Glutamatergic neuron (in vitro differentiated cells): Measurements from ENCODE around the gene GRIP2. TPM values are rescaled to one million over a fixed set of nuclear protein-coding genes. Genes with fewer than 3 reads are reported as not detected.
A peak's percentile ranks its signal among the peaks of the same experiment; 100 is the strongest.

ENCODE experiments used
- DNase-seq: peaks from one replicate; pipeline ENCODE4 v3.0.0; 2022
- H3K27ac Mint-ChIP-seq: one replicate; pipeline ENCODE4 v1.8.0; 2020; ENCODE audit warnings: mild to moderate bottlenecking, mixed read lengths, inconsistent platforms; ENCODE audit not compliant: unreplicated experiment
- H3K27me3 Mint-ChIP-seq: one replicate; pipeline ENCODE4 v1.8.0; 2020; ENCODE audit warnings: mild to moderate bottlenecking, moderate library complexity, mixed read lengths, inconsistent platforms; ENCODE audit not compliant: unreplicated experiment
- H3K36me3 Mint-ChIP-seq: one replicate; pipeline ENCODE4 v1.8.0; 2020; ENCODE audit warnings: mild to moderate bottlenecking, mixed read lengths, inconsistent platforms; ENCODE audit not compliant: unreplicated experiment
- H3K4me1 Mint-ChIP-seq: one replicate; pipeline ENCODE4 v1.8.0; 2020; ENCODE audit warnings: mild to moderate bottlenecking, low read depth, mixed read lengths, inconsistent platforms; ENCODE audit not compliant: unreplicated experiment
- H3K4me3 Mint-ChIP-seq: one replicate; pipeline ENCODE4 v1.8.0; 2020; ENCODE audit warnings: mild to moderate bottlenecking, mixed read lengths, inconsistent platforms; ENCODE audit not compliant: unreplicated experiment
- H3K9me3 Mint-ChIP-seq: one replicate; pipeline ENCODE4 v1.8.0; 2020; ENCODE audit warnings: mild to moderate bottlenecking, moderate library complexity, mixed read lengths, inconsistent platforms; ENCODE audit not compliant: unreplicated experiment
- total RNA-seq: library from RNA; stranded (reverse); fragmentation: NEBNext Ultra II Directional; extraction: Animal tissue kit (Norgen Biotek cat#: 25700); gene quantifications from one replicate; pipeline ENCODE4 v1.2.1, GENCODE V29; 2021; ENCODE audit not compliant: unreplicated experiment
- TF ChIP-seq, protein P1 (sequence below): fragments of 200-600 bp; sonication (generic); IDR thresholded peaks from one replicate; pipeline ENCODE4 v1.5.0; 2021; ENCODE audit not compliant: partially characterized antibody, unreplicated experiment

Gene GRIP2
- total RNA-seq, 1 donor from 2014 or later, result 0.34 TPM

DNA sequence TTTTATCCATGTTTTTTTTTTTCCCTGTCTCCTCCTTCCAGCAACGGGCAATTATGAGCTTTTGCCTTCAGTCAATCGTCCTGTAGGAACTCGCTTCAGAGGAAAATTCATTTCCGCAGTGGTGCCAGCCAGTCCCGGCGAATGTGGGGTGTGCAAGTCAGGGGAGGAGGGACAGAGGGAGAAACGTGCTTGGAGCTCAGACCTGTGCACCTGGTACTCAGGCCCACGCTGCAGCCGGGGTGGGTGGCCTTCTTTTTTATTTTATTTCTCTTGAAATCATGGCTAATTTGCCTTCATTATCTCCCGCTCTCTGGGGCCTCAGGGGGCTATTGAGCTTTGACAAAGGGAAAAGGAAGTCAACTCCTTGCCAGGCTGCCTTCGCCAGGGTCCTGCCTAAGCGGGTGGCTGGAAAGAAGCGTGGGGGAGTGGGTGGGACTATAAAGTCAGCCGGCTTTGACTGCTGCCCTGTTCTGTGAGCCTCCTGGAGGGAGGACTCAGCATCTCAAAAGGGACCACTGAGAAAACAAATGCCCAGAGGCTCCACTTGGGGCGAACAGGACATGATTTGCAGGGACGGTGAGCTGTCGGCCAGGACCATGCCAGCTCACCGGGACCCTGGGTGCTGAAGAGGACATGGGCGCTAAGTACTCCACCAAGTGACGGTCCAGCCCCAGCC lies 5.5 kb downstream of the GRIP2 start:
- H3K4me1 Mint-ChIP-seq, result peaks cover 1% of the 10 kb centered on the region
- H3K27ac Mint-ChIP-seq, result no peak overlapping the region
- TF ChIP-seq, protein P1, sequence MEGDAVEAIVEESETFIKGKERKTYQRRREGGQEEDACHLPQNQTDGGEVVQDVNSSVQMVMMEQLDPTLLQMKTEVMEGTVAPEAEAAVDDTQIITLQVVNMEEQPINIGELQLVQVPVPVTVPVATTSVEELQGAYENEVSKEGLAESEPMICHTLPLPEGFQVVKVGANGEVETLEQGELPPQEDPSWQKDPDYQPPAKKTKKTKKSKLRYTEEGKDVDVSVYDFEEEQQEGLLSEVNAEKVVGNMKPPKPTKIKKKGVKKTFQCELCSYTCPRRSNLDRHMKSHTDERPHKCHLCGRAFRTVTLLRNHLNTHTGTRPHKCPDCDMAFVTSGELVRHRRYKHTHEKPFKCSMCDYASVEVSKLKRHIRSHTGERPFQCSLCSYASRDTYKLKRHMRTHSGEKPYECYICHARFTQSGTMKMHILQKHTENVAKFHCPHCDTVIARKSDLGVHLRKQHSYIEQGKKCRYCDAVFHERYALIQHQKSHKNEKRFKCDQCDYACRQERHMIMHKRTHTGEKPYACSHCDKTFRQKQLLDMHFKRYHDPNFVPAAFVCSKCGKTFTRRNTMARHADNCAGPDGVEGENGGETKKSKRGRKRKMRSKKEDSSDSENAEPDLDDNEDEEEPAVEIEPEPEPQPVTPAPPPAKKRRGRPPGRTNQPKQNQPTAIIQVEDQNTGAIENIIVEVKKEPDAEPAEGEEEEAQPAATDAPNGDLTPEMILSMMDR, result no peak
- no peak overlapping the region for H3K4me3 Mint-ChIP-seq
- peak; percentile 14 for DNase-seq
- peaks cover 5% of the 10 kb centered on the region for H3K27me3 Mint-ChIP-seq
- peaks cover under 1% of the 10 kb centered on the region for H3K9me3 Mint-ChIP-seq
- no peaks in the 10 kb centered on the region for H3K36me3 Mint-ChIP-seq

DNA sequence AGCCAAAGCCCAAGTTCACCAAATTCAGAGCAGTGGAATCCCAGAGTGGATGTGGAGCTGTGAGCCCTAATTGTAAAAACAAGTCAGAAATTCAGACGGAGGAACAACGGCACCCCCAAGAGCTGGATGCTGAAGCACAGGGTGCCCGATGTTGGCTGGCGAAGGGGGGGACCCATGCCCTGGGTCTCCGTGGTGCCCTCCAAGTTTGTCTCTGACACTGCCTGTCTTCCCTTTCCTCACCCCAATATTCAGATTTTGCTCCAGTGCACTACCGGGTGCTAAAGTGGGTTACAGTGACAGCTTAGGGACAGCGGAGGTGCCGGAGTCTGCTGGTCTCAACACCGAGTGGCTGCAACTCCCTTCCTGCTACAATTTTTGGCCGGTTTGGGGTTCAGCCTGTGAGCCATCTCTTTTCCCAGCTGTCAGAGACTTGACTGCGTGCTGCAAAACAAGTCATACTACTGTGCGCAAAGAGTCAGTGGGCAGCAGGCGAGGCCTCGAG lies 6.6 kb downstream of the GRIP2 start:
- no peaks in the 10 kb centered on the region for H3K36me3 Mint-ChIP-seq
- H3K27me3 Mint-ChIP-seq, result peaks cover 4% of the 10 kb centered on the region
- peak; percentile 9 for DNase-seq
- TF ChIP-seq, protein P1, result no peak
- no peak overlapping the region for H3K27ac Mint-ChIP-seq
- H3K4me3 Mint-ChIP-seq, result no peak overlapping the region
- H3K4me1 Mint-ChIP-seq, result no peaks in the 10 kb centered on the region
- H3K9me3 Mint-ChIP-seq, result no peaks in the 10 kb centered on the region

DNA sequence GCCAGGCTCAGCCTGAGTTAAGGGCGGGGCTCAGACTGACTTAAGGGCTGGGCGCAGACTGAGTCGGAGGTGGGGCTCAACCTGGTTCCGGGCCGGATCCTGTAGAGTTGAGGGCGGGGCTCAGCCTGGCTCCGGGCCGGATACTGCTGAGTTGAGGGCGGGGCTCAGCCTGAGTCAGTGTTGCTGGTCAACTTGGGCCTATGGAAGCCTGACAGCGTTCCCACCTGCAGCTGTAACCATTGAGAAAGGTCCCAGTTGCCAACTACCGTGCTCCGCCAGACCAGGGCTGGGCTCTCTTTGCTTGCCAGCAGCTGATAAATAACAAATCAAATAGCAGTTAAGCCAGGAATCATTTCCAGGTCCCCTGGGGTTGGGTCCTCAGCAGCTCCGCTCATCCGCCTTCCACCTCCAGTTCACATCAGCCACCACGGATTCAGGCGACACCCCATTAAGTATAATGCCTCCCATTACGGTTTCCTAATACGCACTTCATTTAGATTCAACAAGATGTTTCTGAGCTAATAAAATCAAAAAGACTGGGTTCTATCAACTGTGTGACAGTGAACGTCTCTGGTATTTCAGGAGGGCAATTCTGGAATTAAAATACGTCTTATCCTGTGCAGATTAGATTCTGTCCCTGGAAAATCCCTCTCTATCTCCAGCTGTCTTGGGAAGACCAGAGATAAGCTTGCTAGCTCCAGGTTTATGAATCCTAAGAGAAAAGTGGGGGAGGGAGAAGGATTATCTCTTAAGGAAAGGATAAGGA lies 7.3 kb downstream of the GRIP2 start:
- no peaks in the 10 kb centered on the region for H3K36me3 Mint-ChIP-seq
- TF ChIP-seq, protein P1, result no peak
- DNase-seq, result peak; percentile 20
- H3K9me3 Mint-ChIP-seq, result no peaks in the 10 kb centered on the region
- H3K27me3 Mint-ChIP-seq, result peaks cover 4% of the 10 kb centered on the region
- H3K27ac Mint-ChIP-seq, result no peak overlapping the region
- no peaks in the 10 kb centered on the region for H3K4me1 Mint-ChIP-seq
- no peak overlapping the region for H3K4me3 Mint-ChIP-seq

DNA sequence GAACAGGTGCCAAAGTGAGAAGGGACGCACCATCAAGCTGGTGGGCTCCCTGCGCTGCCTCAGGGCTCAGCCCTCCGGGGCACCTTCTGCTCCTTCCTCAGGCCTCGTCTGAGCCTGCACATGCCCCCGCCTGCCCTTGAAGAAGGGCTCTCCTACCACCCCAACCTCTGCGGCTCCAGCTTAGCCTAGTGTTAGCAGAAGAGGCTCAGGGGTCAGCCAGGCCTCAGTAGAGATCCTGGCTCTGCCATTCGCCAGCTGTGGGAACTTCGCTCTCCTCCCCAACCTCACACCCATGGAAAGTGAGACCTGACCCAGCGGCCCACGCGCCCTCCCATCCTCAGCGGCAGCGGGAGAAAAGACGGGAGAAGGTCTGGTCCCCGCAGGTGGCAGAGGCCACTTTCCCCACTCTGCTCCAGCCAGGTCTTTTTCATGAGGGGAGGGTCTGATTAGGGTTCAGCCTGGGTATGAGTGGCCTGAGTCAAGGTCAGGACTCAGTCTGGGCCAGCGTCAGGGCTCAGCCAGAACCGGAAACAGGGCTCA lies 8.2 kb downstream of the GRIP2 start:
- no peaks in the 10 kb centered on the region for H3K27me3 Mint-ChIP-seq
- TF ChIP-seq, protein P1, result no peak

More for the DNA sequence above, 8.2 kb downstream of the GRIP2 start:
- Mint-ChIP-seq H3K27ac (no peak overlapping the region), H3K9me3 (no peaks in the 10 kb centered on the region), H3K36me3 (no peaks in the 10 kb centered on the region), H3K4me3 (no peak overlapping the region), H3K4me1 (no peaks in the 10 kb centered on the region)
- peak; percentile 8 for DNase-seq
